HEK293 (cell line): Measurements from ENCODE around the gene NKX6-1.

ENCODE experiments used
- CTCF ChIA-PET: fragments of 350-600 bp; formaldehyde crosslinking; extraction: SDS; loops from one replicate; lab custom pipeline; 2021; ENCODE audit warnings: antibody characterized with exemption; lab: Yijun Ruan, JAX
- POLR2A ChIA-PET: fragments of 300-600 bp; formaldehyde crosslinking; extraction: SDS; loops from one replicate; lab custom pipeline; 2020; ENCODE audit warnings: antibody characterized with exemption, inconsistent platforms; lab: Yijun Ruan, JAX
- H3K27ac ChIP-seq: fragments of 200-500 bp; sonication (Bioruptor generic); 2 replicates; pipeline ENCODE4 v1.5.1; 2014; ENCODE audit warnings: low read depth, low read length, control low read depth, inconsistent platforms; ENCODE audit errors: extremely low read depth
- H3K36me3 ChIP-seq, 2 experiments: fragments of 200-500 bp in 1 of 2; sonication (Bioruptor generic) in 1 of 2; 1 replicate in 1 of 2; 2 replicates in 1 of 2; pipeline ENCODE4 v1.5.1; 2014 to 2017; ENCODE audit warnings: inconsistent platforms in 2 of 2, low read length in 2 of 2; ENCODE audit not compliant: control insufficient read depth in 2 of 2, insufficient read depth in 1 of 2
- H3K4me1 ChIP-seq: fragments of 200-500 bp; sonication (Bioruptor generic); 2 replicates; pipeline ENCODE4 v1.5.1; 2014; ENCODE audit warnings: mild to moderate bottlenecking, low read length, inconsistent platforms; ENCODE audit not compliant: control insufficient read depth, insufficient read depth
- H3K4me3 ChIP-seq: 2 replicates; pipeline ENCODE4 v1.5.1; 2011; ENCODE audit warnings: low read depth, mild to moderate bottlenecking, control low read depth, low read length, moderate library complexity
- H3K9me3 ChIP-seq: fragments of 200-500 bp; sonication (Bioruptor generic); 2 replicates; pipeline ENCODE4 v1.5.1; 2014; ENCODE audit warnings: low read depth, low read length, inconsistent platforms; ENCODE audit not compliant: control insufficient read depth, insufficient read depth
- GLI2 ChIP-seq: fragments of 450-650 bp; formaldehyde crosslinking; IDR thresholded peaks from 2 replicates; pipeline ENCODE4; 2017; ENCODE audit warnings: missing biosample characterization, missing genetic modification characterization, low read depth, borderline replicate concordance
- HOXC10 ChIP-seq: sonication (generic); formaldehyde crosslinking; IDR thresholded peaks from 2 replicates; pipeline ENCODE4 v1.8.1; 2023; ENCODE audit warnings: mild to moderate bottlenecking, missing genetic modification reagents
- PRDM2 ChIP-seq: fragments of 450-650 bp; formaldehyde crosslinking; IDR thresholded peaks from 2 replicates; pipeline ENCODE4 v1.5.1; 2016; ENCODE audit warnings: missing biosample characterization, missing genetic modification characterization, borderline replicate concordance
- WT1 ChIP-seq: fragments of 450-650 bp; formaldehyde crosslinking; IDR thresholded peaks from 2 replicates; pipeline ENCODE4 v1.5.1; 2016; ENCODE audit warnings: missing biosample characterization, missing genetic modification characterization
- ZFP69B ChIP-seq: fragments of 450-650 bp; formaldehyde crosslinking; IDR thresholded peaks from 2 replicates; pipeline ENCODE4 v1.5.1; 2016; ENCODE audit warnings: missing biosample characterization, missing genetic modification characterization
- ZNF10 ChIP-seq: fragments of 450-650 bp; formaldehyde crosslinking; IDR thresholded peaks from 2 replicates; pipeline ENCODE4 v1.5.1; 2017; ENCODE audit warnings: missing biosample characterization, missing genetic modification characterization
- ZNF132 ChIP-seq: fragments of 450-650 bp; formaldehyde crosslinking; IDR thresholded peaks from 2 replicates; pipeline ENCODE4 v1.5.1; 2017; ENCODE audit warnings: missing biosample characterization, missing genetic modification characterization, borderline replicate concordance
- ZNF140 ChIP-seq: fragments of 450-650 bp; formaldehyde crosslinking; IDR thresholded peaks from 2 replicates; pipeline ENCODE4 v1.5.1; 2016; ENCODE audit warnings: missing biosample characterization, missing genetic modification characterization
- ZNF37A ChIP-seq: fragments of 450-650 bp; IDR thresholded peaks from 2 replicates; pipeline ENCODE4 v1.5.1; 2018; ENCODE audit warnings: missing biosample characterization, missing genetic modification characterization
- ZNF514 ChIP-seq: fragments of 450-650 bp; formaldehyde crosslinking; IDR thresholded peaks from 2 replicates; pipeline ENCODE4 v1.5.1; 2016; ENCODE audit warnings: missing biosample characterization, missing genetic modification characterization
- ZNF600 ChIP-seq: fragments of 450-650 bp; formaldehyde crosslinking; IDR thresholded peaks from 2 replicates; pipeline ENCODE4 v1.5.1; 2016; ENCODE audit warnings: missing biosample characterization, missing genetic modification characterization
- ZNF654 ChIP-seq: fragments of 450-650 bp; formaldehyde crosslinking; IDR thresholded peaks from 2 replicates; pipeline ENCODE4 v1.5.1; 2016; ENCODE audit warnings: low read depth, missing biosample characterization, missing genetic modification characterization
- ZNF747 ChIP-seq: fragments of 450-650 bp; formaldehyde crosslinking; IDR thresholded peaks from 2 replicates; pipeline ENCODE4 v1.5.1; 2016; ENCODE audit warnings: missing biosample characterization, missing genetic modification characterization
- ZNF76 ChIP-seq: fragments of 450-650 bp; formaldehyde crosslinking; IDR thresholded peaks from 2 replicates; pipeline ENCODE4; 2016; ENCODE audit warnings: low read depth, missing biosample characterization, missing genetic modification characterization, borderline replicate concordance
- ZSCAN4 ChIP-seq: fragments of 450-650 bp; formaldehyde crosslinking; IDR thresholded peaks from 2 replicates; pipeline ENCODE4 v1.5.1; 2017; ENCODE audit warnings: missing biosample characterization, missing genetic modification characterization
- ZSCAN5A ChIP-seq: fragments of 450-650 bp; formaldehyde crosslinking; IDR thresholded peaks from 2 replicates; pipeline ENCODE4 v1.5.1; 2016; ENCODE audit warnings: missing biosample characterization, missing genetic modification characterization
- TF ChIP-seq, protein P1 (sequence below): fragments of 450-650 bp; formaldehyde crosslinking; conservative IDR thresholded peaks from 2 replicates; pipeline ENCODE4 v1.5.1; 2016; ENCODE audit warnings: low read depth, missing biosample characterization, missing genetic modification characterization
- TF ChIP-seq, protein P2 (sequence below): fragments of 450-650 bp; formaldehyde crosslinking; IDR thresholded peaks from 2 replicates; pipeline ENCODE4 v1.5.1; 2016; ENCODE audit warnings: missing biosample characterization, missing genetic modification characterization

The NKX6-1 gene

GRCh38 chr4:84455697-84456096, 43.4 kb downstream of the NKX6-1 start:
- ChIA-PET POLR2A (no interaction called here), CTCF (interaction anchor here (1.5 kb wide), 1 partner anchor 73 kb away, joined by 5 read pairs; no protein-coding TSS in a partner anchor)
- no peak overlapping the region for H3K27ac ChIP-seq
- H3K9me3 ChIP-seq = no peaks in the 10 kb centered on the region
- H3K4me3 ChIP-seq = no peak overlapping the region
- TF ChIP-seq GLI2 (tag by site-specific recombination) (no peak), ZNF747 (tag by site-specific recombination) (no peak), ZNF37A (tag by site-specific recombination) (no peak), ZNF10 (tag by site-specific recombination) (no peak), ZNF132 (tag by site-specific recombination) (no peak), ZNF600 (tag by site-specific recombination) (no peak), ZNF76 (tag by site-specific recombination) (no peak), ZNF514 (tag by site-specific recombination) (no peak), HOXC10 (no peak)
- TF ChIP-seq, protein P1, sequence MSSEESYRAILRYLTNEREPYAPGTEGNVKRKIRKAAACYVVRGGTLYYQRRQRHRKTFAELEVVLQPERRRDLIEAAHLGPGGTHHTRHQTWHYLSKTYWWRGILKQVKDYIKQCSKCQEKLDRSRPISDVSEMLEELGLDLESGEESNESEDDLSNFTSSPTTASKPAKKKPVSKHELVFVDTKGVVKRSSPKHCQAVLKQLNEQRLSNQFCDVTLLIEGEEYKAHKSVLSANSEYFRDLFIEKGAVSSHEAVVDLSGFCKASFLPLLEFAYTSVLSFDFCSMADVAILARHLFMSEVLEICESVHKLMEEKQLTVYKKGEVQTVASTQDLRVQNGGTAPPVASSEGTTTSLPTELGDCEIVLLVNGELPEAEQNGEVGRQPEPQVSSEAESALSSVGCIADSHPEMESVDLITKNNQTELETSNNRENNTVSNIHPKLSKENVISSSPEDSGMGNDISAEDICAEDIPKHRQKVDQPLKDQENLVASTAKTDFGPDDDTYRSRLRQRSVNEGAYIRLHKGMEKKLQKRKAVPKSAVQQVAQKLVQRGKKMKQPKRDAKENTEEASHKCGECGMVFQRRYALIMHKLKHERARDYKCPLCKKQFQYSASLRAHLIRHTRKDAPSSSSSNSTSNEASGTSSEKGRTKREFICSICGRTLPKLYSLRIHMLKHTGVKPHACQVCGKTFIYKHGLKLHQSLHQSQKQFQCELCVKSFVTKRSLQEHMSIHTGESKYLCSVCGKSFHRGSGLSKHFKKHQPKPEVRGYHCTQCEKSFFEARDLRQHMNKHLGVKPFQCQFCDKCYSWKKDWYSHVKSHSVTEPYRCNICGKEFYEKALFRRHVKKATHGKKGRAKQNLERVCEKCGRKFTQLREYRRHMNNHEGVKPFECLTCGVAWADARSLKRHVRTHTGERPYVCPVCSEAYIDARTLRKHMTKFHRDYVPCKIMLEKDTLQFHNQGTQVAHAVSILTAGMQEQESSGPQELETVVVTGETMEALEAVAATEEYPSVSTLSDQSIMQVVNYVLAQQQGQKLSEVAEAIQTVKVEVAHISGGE (tag by site-specific recombination) = no peak
- H3K4me1 ChIP-seq = no peaks in the 10 kb centered on the region
- no peaks in the 10 kb centered on the region for H3K36me3 ChIP-seq

GRCh38 chr4:84451546-84451945, 47.5 kb downstream of the NKX6-1 start:
- Histone ChIP-seq H3K27ac (no peak overlapping the region), H3K4me3 (no peak overlapping the region), H3K9me3 (no peaks in the 10 kb centered on the region), H3K4me1 (no peaks in the 10 kb centered on the region), H3K36me3 (no peaks in the 10 kb centered on the region)
- TF ChIP-seq ZNF654 (peak; percentile 45), ZFP69B (tag by site-specific recombination) (no peak), WT1 (tag by site-specific recombination) (no peak), ZSCAN5A (tag by site-specific recombination) (no peak), PRDM2 (no peak), ZSCAN4 (tag by site-specific recombination) (peak; percentile 82), ZNF140 (tag by site-specific recombination) (no peak)
- TF ChIP-seq, protein P2, sequence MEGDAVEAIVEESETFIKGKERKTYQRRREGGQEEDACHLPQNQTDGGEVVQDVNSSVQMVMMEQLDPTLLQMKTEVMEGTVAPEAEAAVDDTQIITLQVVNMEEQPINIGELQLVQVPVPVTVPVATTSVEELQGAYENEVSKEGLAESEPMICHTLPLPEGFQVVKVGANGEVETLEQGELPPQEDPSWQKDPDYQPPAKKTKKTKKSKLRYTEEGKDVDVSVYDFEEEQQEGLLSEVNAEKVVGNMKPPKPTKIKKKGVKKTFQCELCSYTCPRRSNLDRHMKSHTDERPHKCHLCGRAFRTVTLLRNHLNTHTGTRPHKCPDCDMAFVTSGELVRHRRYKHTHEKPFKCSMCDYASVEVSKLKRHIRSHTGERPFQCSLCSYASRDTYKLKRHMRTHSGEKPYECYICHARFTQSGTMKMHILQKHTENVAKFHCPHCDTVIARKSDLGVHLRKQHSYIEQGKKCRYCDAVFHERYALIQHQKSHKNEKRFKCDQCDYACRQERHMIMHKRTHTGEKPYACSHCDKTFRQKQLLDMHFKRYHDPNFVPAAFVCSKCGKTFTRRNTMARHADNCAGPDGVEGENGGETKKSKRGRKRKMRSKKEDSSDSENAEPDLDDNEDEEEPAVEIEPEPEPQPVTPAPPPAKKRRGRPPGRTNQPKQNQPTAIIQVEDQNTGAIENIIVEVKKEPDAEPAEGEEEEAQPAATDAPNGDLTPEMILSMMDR (tag by site-specific recombination) = 0 out of 2 replicates have a peak, but pooled peaks have one; percentile 25
- CTCF ChIA-PET = interaction anchor here (0.7 to 1.7 kb wide), 14 partner anchors 10 to 666 kb away, joined by 3 to 11 read pairs (median 4); no protein-coding TSS in a partner anchor
- POLR2A ChIA-PET = no interaction called here
